HG03342 (cell line): Measurements from ENCODE around the gene ADARB2.
"Not testable (repeated sequence)": the region's sequence is repeated elsewhere in the genome, so short reads cannot be mapped to it uniquely, and the experiment has no call there.

Experiments used
- ATAC-seq: cut with Tn5 transposase; IDR thresholded peaks from one replicate; pipeline ENCODE4 v1.9.1; 2021; ENCODE audit warnings: mild to moderate bottlenecking, moderate library complexity; ENCODE audit not compliant: unreplicated experiment

ADARB2 gene

DNA sequence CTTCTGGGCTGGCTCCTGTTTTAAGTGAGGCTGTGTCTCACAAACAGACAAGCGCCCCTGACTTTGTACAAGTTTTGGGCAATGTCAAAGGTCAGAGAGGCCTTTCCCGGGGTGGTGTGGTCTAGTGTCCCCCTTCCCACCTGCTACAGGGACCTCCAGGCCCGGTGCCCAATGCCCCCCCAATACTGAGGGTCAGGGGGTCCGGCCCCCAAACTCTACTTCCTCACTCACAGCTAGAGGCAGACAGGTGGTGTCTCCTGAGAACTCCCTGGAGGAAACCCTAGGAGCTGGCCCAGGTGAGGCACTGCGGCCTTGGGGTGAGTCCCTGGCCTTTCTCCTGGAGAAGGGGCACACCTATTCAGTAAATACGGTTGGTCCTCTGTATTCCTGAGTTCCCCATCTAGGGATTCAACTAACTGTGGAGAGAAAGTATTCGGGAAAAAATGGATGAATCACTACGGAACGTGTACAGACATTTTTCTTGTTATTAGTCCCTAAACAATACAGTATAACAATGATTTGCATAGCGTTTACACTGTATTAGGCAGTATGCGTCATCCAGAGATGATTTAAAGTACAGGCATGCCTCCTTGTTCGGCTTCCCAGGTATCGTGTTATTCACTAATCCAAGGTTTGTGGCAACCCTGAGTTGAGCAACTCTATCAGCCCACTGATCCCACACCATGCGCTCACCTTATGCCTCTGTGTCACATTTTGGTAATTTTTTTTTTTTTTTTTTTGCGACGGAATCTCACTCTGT lies 373.0 kb downstream of the ADARB2 start:
- ATAC-seq: no peak

DNA sequence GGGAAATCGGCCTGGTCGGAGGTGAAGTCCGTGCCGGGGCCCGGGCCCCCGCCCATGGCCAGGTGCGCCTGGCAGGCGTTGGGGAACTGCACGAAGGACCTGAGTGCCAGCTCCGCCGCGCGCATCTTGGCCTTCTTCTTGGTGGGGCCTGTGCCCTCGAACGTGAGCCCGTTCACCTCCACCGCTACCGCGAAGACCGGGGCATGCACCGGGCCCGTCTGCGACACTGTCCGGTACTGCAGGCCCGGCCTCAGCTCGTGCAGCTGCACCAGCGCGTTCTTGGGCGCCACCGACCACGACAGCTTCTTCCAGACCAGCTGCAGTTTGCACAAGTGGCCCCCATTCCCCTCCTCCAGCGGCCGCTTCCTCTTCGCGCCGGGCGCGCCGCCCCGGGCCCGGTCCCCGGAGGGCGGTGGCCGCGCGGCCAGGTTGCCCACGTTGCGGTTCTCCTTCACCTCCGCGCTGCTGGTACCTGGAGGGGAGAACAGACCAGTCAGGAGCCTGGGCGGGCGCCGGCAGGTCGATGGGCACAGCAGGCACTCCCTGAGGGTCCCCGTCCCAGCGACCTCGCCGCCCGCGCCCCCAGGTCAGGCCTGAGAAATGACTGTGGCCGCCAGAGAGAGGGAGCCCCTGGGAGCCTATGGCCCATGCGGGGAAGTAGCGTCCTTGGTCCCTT lies 373.7 kb downstream of the ADARB2 start:
- no peak for ATAC-seq

DNA sequence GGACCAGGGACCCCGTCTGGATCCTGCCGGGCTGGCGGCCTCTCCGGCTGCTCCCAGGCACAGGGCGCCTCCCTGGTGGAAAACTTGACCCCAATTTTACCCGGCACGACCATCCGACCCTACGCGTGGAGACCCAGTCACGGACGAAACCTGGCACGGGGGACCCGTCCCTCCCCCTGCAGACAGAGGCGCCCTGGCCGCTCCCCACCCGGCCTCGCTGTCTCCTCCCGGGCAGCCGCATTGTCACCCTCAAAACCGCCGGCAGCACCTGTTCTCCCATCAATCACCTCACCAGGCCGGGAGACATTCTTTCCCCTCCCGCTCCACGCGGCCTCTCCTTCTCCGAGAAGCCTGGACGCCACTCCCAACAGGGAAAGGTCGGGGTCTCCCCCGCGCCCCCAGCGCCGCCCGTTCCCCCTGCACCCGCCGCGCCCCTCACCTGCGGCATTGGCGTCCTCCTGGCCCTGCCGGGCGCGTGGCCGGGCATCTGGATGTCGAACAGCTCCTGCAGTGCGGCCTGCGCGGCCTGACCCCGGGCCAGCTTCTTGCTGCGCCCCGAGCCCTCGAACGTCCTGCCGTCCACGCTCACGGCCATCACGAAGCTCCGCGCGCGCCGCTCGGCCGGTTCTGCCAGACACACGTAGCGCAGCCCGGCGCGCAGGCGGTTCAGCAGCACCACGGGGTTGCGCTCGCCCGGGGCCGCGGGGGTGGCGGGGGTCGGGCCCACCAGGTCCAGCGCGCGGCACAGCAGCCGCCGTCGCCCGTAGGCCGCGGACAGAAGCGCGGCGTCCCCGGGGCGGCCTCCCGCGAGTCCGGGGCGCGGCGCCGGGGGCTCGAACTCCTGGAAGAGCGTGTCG lies 374.5 kb downstream of the ADARB2 start:
- ATAC-seq: no peak

DNA sequence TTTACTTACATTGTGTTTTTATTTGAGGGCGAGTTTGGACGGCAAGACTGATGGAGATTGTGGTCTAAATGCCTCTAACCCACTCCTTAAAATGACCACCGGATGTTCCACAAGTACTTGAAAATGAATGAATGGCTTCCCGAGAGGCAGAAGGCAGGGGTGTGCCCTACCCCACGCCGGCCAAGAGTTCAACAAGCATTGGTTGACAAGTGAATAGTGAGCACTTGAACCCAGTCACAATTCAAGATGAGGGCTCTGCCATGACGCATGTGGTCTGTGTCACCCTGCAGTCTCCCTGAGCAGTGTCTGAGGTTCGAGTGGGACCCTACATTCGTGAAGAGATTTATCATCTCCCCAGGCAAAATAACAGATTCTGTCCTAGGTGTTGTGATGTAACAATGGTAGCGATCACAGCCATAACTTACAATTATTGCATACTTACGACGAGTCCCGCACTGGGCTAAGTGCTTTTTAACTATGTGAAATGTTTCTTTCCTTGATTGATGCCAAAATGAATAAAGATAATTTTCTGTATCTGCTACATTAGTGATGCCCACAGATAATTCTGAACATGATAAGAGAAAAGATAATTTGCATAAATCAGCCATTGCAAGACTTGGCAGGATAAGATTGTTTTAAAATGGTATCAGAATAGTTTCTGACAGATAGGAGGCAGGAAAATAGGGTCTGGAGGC lies 375.8 kb downstream of the ADARB2 start:
- ATAC-seq: no peak

DNA sequence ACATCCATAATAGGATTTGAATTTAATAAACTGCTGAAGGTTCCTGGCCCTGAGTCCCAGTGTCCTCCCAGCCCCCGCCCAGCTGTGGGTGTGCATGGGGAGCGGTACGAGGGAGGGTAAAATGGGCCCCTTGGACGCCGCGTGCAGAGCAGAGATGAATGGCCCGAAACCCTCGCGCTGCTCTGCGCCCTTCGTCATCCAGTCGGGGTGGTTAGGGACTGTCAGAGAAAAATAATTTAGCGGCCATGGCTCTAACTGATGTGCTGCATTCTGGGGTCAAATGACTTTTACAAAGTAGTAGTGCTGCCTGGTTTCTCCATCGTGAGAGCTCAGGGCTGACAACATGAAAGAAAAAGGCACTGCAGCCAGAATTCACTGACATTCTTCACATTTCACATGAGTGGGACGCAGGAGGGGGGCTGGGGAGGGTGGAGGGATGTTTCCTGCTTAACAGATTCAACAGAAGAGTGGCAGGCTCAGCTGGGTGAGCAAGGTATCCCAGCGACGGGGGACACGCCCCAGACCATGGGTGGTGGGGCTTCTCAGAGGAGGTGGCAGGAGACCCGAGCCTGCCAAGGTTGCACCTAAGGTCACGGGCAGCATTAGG lies 376.7 kb downstream of the ADARB2 start:
- no peak for ATAC-seq

DNA sequence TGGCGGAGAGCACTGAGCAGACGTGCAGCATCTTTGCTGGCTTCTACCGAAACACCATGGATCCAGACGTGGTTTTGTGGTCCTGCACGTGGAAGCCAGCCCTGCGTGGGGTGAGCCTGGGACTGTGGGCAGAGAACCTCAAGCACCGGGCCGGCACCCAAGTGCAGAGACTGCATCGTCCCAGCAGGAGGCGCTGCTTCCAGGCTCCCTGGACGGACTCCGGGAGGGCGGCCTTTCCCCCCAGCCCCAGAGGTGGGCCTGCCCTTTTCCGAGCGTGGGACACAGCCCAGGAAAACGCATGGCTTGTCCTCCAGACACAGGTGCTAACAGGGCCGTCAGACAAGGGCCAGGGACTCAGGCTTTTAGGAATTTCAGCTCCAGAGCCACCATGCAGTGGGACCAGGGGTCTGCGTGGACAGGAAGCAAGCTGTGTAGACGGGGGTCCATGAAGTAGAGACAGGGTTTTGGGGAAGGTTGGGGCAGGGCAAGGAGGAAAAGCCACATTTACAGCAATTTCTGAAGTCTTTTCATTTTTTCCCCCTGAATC lies 377.2 kb downstream of the ADARB2 start:
- no peak for ATAC-seq

DNA sequence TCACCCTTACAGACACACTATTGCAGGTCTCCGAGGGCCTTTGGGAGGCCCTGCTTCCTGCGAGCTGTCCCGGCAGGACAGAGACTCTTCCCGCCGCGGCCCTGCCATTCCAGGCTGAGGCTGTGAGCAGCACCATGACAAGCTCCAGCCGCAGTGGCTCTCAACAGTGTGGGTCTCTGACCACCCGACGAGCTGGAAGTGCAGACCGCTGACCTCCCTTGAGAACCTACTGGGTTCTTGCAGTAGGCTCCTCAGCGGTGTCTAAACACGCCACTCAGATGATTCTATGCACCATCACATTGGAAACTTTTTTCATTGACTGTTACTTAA lies 377.7 kb downstream of the ADARB2 start:
- ATAC-seq: no peak

DNA sequence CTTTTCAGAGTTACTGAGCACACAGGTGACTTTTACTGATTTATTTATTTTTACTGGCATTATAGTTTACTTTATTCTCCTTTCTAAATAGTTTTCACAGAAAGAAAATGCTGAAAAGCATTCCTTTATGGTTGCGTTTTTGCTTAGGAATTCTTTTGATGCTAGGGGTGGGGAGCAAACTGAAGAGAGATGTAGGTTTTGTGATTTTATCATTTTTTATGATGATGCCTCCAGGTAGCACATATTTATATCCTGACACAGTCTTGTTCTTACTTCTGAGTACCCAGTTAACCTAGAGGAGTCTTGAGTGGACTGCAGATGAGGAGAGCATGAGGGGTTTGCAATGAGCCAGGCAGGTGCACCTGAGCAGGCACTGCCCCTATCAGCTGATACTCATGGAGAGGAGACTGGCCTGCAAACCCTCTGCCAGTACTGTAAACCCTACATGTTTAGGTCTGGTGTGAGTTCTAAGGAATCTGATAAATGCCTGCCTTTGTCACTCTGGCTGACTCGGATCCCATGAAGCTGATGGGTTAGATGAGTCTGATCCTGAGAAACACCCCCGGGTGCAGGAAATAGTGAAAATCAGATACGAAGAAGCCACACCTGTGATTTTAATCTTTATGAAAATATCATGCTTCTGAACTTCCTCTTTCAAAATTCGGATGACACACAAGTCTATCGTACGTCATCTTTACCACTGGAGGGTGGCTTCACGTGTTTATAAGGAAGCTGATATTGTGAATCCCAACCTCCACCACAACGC lies 378.3 kb downstream of the ADARB2 start:
- no peak for ATAC-seq

DNA sequence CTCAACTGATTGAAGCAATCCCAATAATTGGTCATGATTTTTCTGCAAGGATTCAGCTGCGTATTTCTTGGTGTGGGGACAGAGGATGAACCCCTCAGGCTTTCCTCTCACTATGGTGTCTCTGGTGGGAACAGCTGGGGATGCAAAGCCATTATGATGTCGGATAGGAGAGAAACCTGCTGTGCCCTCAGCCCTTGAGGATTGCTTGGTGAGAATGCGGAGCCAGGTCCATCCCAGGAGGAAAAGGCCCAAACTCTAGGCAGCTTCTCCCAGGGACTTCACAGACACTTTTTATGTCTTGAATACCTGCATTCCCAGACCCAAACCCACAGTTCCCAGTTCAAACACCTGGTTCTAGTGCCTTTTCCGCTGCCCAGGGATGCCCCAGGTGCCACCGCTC lies 379.2 kb downstream of the ADARB2 start:
- ATAC-seq: no peak

DNA sequence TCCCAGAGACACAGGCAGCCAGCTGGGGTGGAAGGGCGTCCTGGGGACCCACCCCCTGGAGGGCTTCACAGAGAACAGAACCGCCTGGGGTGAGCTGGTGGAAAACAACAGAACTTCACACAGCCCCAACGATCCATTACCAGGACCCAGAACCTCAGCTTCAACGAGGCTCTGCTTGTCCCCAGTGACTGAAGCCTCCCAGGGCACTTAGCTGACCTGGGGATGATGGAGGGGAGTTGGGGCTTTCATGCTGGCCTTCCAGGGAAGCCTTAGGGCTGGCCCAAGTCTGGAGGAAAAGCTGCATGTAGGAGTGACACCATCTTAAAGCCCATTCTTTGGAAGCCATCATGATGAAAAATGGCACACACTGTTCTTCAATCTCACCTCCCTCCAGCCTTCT lies 381.0 kb downstream of the ADARB2 start:
- no peak for ATAC-seq

DNA sequence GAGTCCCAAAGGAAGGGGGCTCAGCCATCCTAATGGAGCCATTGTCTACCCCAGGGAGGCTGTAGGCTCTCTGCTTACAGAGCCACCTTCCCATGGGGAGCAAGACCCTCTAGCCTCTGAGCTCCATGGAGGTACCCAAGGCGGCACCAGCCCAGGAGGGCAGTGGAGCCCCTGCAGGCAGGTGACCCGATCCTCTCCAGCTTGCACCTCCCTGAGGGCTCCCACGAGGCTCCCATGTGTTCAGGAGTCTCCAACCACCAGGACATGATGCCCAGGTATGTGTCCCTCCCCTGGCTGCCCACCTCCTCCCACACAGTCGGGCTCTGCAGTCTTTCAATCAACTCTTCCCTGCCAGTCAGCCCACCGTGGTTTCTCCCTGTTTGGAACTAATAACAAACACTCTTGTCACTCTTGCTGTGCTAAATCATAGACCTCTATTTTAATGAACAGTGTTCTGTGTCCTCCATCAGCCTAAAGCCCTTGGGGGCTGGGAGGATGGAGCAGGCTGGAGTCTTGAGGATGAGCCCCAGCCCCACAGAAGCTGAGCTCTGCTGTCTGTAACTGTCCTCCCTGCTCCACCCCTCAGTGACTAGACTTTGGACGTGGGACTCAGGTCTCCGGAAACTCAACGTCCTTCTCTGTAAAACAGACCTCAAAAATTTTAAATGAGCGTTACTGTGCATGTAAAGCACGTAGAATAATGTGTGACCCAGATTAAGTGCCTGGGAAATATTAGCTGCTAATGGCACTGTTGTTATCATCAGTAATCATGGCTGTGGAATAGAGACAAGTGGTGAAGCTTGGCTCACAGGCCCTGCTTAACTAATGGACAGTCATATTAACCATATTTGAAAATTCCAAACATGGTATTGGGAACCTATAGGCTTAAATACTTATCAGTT lies 382.3 kb downstream of the ADARB2 start:
- no peak for ATAC-seq

DNA sequence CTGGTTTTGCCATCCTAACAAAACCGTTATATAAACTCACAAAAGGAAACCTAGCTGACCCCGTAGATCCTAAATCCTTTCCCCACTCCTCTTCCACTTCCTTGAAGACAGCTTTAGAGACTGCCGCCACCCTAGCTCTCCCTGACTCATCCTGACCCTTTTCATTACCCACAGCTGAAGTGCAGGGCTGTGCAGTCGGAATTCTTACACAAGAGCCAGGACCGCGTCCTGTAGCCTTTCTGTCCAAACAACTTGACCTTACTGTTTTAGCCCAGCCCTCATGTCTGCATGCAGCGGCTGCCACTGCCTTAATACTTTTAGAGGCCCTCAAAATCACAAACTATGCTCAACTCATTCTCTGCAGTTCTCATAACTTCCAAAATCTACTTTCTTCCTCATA lies 385.0 kb downstream of the ADARB2 start:
- not testable (repeated sequence) for ATAC-seq

DNA sequence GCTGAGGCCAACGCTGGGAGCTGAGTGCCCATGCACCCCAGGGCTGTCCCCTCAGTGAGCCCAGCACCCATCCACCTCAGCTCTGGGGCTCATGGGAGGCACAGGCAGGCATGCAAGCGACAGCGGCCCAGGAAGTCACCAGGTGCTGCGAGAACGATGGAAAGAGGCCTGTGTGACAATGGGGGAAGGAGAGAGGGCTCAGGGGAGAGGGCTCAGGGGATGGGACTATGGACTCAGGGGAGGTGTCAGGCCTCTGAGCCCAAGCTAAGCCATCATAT lies 388.6 kb downstream of the ADARB2 start:
- ATAC-seq: no peak

DNA sequence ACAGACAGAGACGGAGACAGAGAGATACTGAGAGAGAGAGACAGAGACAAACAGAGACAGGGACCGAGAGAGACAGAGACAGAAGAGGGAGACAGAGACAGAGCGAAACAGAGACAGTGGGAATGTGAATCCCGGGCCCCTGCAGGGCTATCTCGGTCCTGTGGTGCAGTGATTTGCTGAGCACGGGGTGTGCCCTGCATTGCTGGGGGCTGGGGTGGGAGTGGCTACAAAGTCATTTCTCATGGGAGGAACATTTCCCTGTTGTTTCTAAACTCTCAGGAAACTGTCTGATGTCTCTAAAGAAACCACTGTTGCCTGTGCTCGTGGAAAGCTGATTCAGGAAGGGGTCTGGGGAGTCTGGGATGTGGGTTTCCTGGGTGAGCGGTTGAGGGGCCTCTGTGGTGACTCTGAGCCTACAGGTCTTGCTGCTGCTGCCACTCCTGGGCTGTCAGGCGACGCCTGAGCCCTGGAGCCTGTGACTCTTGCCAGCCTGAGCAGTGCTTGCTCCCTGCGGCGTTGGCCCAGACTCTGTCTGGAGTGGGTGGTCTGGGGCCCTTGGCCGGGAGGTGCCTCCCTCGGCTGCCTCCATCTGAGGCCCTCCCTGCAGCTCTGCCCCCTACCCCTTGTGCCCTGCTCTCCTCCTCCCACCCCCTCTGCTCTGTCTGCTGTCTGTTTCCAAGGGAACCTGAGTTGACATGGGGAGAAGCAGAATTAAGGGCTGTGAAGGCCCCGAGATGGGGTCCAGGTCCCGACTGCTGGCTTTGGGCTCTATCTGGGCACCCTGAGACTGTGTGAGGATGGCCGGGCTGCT lies 389.2 kb downstream of the ADARB2 start:
- ATAC-seq: no peak

DNA sequence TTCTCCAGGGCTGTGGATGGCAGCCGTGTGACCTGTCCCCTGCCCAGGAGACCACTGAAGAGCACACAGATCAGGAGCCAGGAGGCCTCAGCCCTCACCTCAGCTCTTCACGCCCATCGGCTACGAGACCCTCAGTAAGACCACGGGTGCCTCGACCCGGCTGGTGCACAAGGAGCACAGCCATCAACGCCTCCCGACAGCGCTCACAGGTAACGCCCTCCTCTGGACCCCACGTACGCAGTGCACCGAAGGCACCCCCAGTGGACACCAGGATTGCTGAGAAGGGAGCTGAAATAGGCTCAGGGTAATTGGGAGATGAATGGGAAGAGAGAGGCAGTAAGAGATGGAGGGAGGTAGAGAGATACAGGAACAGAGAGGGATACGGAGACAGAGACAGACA lies 389.8 kb downstream of the ADARB2 start:
- no peak for ATAC-seq

DNA sequence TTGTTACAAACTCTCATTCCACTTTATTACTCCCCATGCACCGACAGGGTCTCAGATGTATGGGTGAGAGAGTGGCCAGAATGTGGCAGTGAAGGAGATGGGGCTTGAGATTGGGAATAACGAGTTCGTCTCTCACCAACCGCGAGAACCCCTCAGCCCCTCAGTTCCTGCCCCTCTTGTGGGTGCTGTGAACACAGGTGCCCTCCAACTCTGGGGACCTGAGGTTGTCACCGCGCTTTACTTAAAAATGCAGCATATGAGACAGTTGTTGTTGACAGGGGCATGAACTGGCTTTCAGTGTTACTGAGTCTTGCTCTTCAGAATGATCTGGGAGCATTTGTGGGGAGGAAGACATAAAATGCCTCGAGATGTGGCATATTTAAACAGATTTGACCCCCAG lies 391.1 kb downstream of the ADARB2 start:
- no peak for ATAC-seq

DNA sequence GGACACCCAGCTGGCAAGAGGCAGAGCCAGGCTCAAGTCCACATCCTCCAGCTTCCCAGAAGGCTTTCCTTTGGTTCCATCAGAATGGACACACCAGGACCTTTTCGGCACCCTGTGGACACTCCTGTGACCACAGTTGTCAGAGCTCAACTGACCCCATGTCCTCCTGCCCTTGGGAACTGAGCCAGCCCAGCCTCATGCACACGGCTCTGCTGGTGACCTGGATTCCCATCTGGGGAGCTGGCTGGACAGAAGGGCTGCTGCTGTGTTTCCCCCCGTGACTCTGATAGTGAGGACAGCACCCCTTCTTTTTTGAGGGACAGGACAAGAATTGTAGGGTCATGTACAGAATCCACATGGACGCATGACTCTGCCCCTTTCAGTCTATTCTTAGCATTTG lies 392.0 kb downstream of the ADARB2 start:
- ATAC-seq: no peak

DNA sequence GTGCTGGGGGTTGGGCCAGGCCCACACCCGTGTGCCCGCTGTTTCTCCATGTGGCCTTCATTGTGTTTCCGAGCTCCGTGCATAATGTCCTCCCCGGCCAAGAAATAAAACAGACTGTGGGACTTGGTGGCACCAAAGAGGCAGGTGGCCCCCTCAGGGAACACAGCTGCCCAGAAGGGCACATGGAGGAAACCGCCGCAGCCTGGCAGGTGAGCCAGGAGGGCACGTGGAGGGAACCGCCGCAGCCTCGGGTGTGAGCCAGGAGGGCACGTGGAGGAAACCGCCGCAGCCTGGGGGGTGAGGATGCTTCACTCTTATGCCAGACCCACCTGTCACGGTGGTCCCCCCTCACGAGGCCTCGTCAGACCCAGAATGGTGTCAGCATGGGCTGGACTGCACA lies 392.5 kb downstream of the ADARB2 start:
- ATAC-seq: no peak
